NOMO-1 treated with dmso at 0.1 percent for 144 hours (cell line): ENCODE measurements around the gene SLC4A1AP.

ENCODE experiments used
- DNase-seq: peaks from one replicate; lab custom pipeline; 2025; ENCODE audit not compliant: unreplicated experiment; lab: John Stamatoyannopoulos, UW

SLC4A1AP gene

GRCh38 chr2:27739058-27739373 lies 75.3 kb downstream of the SLC4A1AP start:
- no peak for DNase-seq

DNA sequence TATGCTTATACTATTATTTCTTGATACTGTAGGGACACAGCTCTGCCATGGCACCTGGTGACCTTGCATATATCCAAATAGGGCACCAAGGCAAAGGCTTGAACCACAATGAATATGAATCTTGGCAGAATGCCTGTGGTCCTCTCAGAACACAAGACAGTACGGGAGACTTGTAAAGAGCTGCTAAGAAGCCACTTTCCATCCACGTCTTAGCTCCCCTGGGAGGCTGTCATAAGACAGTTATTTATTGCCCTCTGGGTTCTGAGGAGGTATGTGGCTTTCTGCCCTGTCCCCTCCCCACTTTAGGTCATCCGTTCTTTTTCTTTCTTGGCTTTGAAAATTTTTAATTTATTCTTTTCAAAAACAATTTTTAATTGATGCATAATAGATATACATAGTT lies 78.0 kb downstream of the SLC4A1AP start:
- DNase-seq, result no peak

DNA sequence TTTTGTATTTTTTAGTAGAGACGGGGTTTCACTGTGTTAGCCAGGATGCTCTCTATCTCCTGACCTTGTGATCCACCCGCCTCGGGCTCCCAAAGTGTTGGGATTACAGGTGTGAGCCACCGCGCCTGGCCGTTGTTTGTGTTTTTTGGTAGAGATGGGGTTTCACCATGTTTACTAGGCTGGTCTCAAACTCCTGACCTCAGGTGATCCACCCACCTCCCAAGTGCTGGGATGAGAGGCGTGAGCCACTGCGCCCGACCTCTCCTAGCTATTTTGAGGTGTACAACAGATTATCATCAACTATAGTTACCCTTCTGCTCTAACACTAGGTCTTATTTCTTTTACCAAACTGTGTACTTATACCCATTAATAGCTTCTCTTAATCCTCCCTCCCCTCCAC lies 78.9 kb downstream of the SLC4A1AP start:
- DNase-seq, result no peak
